ENCODE data around the gene HYDIN. TPM values are rescaled to one million over a fixed set of nuclear protein-coding genes. Genes with fewer than 3 reads are reported as not detected.

The HYDIN gene
- total RNA-seq, 1 donor from 2014 or later: 0.51 TPM

GRCh38 chr16:70782237-70782636 is 448.3 kb downstream of the HYDIN start:
- no peak for DNase-seq (ENCODE audit: missing footprints)
- intact Hi-C loops (cut with DNase I): no loop called here
- peak; percentile 12 for ATAC-seq

DNA sequence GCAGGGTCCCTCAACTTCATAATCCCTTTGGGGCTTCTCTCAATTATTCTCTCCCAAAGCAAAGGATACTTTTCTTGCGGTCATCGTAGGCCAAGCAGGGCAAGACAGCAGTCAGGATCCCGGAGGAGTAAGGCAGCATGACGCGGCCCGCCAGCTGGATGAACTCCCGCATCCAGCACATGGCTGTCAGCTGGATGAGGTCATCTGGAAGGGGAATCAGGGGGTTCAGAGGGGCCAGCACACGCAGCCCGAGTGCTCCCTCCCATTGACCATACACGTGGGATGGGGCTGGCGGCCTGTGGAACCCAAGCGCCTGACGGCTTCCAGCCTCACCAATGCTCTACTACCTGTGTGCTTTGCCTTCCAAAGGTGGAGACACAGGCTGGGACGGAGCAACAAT is 448.7 kb downstream of the HYDIN start:
- DNase-seq (ENCODE audit: missing footprints) (no peak), ATAC-seq (peak; percentile 51)
- intact Hi-C loops (cut with DNase I): no loop called here

DNA sequence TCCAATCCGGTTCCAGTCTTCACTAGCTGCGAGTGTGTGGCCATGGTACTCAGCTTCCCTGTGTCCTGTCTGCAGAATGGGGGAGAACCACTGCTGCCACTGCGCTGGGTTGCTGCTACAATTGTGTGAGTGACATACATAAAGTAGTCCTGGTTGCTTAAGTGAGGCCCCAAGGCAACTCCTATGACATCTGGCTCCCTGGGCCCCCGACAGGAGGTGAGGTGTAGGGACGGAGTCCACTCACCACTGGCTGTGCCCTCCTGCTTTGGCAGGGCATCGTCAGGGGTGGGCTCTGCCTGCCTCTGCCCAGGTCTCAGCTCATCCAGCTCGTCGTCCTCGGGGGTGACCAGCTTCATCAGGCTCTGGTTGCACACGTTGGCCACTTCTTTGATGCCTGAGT is 450.0 kb downstream of the HYDIN start:
- ATAC-seq (no peak), DNase-seq (ENCODE audit: missing footprints) (no peak)
- intact Hi-C loops (cut with DNase I): no loop called here

- DNase-seq (ENCODE audit: missing footprints) (no peak), ATAC-seq (no peak)
- intact Hi-C loops (cut with DNase I): no loop called here
These were observed 451.2 kb downstream of the HYDIN start for GRCh38 chr16:70779361-70779760.

DNA sequence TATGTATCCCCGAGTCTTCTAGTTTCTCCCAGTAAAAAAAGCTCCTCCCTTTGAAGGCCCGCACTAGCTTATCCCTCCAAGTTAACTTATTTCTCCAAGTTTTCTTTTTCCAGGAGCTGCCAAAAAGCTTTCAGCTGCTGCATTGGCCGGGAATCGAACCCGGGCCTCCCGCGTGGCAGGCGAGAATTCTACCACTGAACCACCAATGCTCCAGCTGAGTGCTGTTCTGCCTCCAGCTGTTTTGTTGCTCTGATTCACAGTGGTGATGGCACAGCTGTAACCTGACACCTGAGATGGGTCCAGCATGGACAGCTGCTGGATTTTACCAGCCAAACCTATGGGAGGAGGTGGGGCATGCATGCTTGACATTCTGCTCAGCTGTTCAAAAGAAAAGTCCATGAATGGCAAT is 451.6 kb downstream of the HYDIN start:
- no peak for DNase-seq (ENCODE audit: missing footprints)
- peak; percentile 81 for ATAC-seq
- intact Hi-C loops (cut with DNase I): no loop called here

- intact Hi-C loops (cut with DNase I): no loop called here
- DNase-seq (ENCODE audit: missing footprints) (peak; percentile 27), ATAC-seq (no peak)
These were observed 452.5 kb downstream of the HYDIN start for GRCh38 chr16:70777973-70778406.

DNA sequence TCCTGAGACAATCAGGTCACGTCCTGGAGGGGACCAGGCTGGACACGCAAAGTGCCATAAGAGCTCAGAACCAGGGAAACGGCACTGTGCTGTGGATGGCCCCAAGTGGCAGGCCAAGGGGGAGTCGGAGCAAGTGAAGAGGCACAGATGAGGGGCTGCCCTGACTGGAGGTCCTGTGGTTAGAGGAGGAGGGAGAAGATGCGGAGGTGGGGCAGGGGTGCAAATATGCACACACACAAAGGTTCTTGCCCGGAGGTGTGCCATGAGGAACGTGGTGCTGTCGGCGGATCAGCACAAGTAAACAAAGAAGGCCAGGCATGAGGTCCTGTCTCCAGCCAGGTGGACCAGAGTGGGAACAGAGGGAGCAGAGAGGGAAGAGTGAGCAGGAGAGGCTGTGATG is 453.0 kb downstream of the HYDIN start:
- no peak for ATAC-seq
- DNase-seq (ENCODE audit: missing footprints): peak; percentile 55
- intact Hi-C loops (cut with DNase I): no loop called here

GRCh38 chr16:70775399-70775798 is 455.1 kb downstream of the HYDIN start:
- ATAC-seq (no peak), DNase-seq (ENCODE audit: missing footprints) (no peak)
- intact Hi-C loops (cut with DNase I): no loop called here

GRCh38 chr16:70774261-70774660 is 456.3 kb downstream of the HYDIN start:
- peak; percentile 44 for DNase-seq (ENCODE audit: missing footprints)
- intact Hi-C loops (cut with DNase I): loop anchor here (5.0 kb wide), 1 partner anchor 252 kb away; the partner anchor contains the start of genes COG4 and SF3B3
- ATAC-seq: no peak

- ATAC-seq: no peak
- DNase-seq (ENCODE audit: missing footprints): no peak
- intact Hi-C loops (cut with DNase I): loop anchor here (5.0 kb wide), 1 partner anchor 250 kb away; the partner anchor contains the start of genes COG4 and SF3B3
These were observed 458.0 kb downstream of the HYDIN start for GRCh38 chr16:70772493-70772892.

DNA sequence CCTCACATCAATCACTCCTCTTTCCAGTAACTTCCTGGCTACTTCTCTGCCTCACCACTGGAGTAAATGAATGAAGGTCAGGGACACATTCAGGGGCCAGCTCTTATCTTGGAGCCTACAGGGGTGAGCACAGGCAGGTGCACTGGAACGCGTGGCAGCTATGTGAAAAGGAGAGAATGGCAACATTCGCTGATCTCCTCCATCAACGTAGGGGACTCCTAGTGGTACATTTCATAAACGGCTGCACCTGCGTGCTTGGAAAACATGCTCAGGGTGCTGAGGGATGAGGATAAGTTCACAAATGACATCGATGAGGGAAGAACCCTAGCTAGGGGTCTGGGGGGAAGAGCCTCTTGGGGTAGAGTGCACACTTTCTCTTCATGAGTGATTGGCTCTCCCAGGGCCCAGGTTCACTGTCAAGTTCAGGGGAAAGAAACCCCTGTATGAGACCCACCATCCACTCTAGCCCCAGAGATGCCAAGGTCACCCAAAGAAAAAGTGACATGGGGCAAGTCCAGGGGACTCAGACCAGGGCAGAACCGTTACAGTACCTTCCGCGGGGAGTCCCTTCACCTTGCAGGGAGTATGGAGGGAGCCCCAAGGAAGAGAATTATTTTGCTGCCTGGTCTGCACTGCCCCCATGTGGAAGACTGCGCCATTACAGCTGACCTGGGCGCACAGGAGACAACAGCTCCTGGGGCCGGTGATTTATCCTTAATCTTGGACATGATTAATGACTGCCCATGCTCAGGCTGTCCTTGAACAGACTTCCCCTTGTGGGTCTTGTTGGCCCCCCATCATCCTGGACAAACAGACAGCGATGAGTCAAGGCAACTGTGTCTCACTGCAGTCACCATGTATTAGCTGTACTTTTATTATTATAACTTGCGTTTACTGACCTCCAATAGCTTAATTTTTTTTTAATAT is 459.6 kb downstream of the HYDIN start:
- ATAC-seq: peak; percentile 68
- intact Hi-C loops (cut with DNase I): loop anchor here (2.0 to 5.0 kb wide), 2 partner anchors 90 to 249 kb away; partner anchors contain the start of genes COG4 and SF3B3
- DNase-seq (ENCODE audit: missing footprints): no peak

- ATAC-seq: no peak
- no peak for DNase-seq (ENCODE audit: missing footprints)
- intact Hi-C loops (cut with DNase I): loop anchor here (2.0 to 5.0 kb wide), 2 partner anchors 89 to 248 kb away; partner anchors contain the start of genes COG4 and SF3B3
These were observed 460.3 kb downstream of the HYDIN start for GRCh38 chr16:70770291-70770625.

GRCh38 chr16:70769761-70770160 is 460.8 kb downstream of the HYDIN start:
- intact Hi-C loops (cut with DNase I): loop anchor here (2.0 to 5.0 kb wide), 2 partner anchors 89 to 247 kb away; partner anchors contain the start of genes COG4 and SF3B3
- no peak for ATAC-seq
- DNase-seq (ENCODE audit: missing footprints): no peak

DNA sequence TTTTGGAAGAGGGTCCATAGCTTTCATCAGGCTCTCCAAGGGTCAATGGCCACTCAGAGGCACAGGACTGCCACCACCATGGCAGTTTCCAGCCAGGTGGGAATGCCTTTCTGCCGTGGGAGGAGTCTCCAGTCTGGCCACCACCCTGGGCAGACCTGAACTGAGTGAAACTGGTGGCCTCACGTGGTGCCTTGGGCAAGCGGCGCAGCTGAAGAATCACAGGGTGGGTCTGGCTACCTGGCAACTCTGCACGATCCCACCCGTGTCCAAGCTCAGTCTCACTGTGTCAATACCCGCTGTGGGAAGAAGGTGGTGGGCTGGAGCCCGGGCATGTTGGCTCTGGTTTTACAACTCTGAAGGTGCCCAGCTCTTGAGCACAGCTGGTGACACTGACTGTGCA is 461.4 kb downstream of the HYDIN start:
- no peak for ATAC-seq
- intact Hi-C loops (cut with DNase I): no loop called here
- DNase-seq (ENCODE audit: missing footprints): no peak

DNA sequence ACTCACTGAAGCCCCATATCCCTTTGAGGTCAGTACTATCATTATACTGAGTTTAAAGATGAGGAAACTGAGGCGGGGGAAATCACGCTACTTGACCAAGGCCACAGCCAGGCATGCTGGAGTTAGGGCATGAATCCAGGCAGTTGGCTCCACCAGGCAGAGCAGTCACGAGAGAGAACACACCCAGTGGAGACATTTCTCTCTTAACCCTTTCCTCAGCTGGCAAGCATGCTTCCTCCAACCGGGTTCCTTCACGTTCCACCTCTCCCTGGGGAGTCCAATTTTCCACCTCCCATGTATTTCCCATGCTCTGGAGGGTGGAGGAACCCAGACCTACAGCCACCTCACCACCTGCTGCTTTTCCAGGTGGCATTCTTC is 462.3 kb downstream of the HYDIN start:
- DNase-seq (ENCODE audit: missing footprints): no peak
- intact Hi-C loops (cut with DNase I): no loop called here
- ATAC-seq: no peak

GRCh38 chr16:70767377-70768202 is 462.9 kb downstream of the HYDIN start:
- ATAC-seq: no peak
- intact Hi-C loops (cut with DNase I): no loop called here

GRCh38 chr16:70766658-70767057 is 463.9 kb downstream of the HYDIN start:
- no peak for ATAC-seq
- intact Hi-C loops (cut with DNase I): no loop called here
- peak; percentile 31 for DNase-seq (ENCODE audit: missing footprints)

More at GRCh38 chr16:70767377-70768202, 462.9 kb downstream of the HYDIN start:
- no peak for DNase-seq (ENCODE audit: missing footprints)

GRCh38 chr16:70766176-70766575 is 464.3 kb downstream of the HYDIN start:
- intact Hi-C loops (cut with DNase I): no loop called here
- DNase-seq (ENCODE audit: missing footprints) (no peak), ATAC-seq (no peak)

DNA sequence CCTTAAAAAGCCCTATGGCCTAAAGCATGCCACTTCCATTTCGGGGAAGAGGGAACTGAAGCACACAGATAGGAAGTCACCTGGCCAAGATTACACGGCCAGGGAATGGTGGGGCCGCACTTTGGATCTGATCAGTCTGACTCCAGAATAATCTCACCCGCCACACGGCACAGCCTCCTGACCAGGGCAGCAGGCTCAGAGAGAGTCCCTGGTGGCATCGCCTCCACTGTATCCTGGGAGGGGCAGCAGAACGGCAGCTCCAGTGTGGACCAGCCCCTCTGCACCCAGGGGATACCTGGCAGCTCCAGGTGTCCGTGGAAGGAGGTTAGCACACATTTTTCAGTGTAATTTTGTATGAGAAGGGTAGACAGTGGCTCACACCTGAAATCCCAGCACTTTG is 465.0 kb downstream of the HYDIN start:
- intact Hi-C loops (cut with DNase I): no loop called here
- no peak for ATAC-seq
- DNase-seq (ENCODE audit: missing footprints): peak; percentile 43
